Urothelium cell line (cell line): ENCODE measurements around the gene WDR76.

Experiments used
- DNase-seq: peaks from one replicate; pipeline ENCODE4 v3.0.0; 2011; ENCODE audit warnings: low spot score, mixed read lengths
- FAIRE-seq: peaks from 2 replicates; lab custom pipeline; 2011; peaks lifted over from hg19 to GRCh38; lab: Jason Lieb, UNC

Gene WDR76

DNA sequence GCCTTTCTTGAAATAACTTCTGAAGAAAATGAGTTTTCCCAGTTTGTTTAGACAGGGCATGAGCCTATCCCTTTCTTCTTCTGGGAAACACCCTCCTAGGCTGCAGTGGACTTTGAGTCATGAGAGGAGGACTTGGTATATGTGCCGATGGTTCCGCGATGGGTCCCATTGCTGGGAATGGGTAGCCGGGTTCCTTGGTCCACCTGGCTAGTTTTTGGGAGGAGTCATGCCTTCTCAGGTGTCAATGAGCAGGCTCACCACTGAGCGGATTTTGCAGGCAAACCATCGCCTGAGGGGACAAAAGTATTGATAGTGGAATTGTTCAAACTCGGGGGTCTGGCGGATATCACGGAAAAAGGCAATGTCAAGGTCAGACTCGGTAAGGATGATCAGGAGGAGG lies 46.8 kb downstream of the WDR76 start:
- FAIRE-seq (no peak), DNase-seq (no peak)

DNA sequence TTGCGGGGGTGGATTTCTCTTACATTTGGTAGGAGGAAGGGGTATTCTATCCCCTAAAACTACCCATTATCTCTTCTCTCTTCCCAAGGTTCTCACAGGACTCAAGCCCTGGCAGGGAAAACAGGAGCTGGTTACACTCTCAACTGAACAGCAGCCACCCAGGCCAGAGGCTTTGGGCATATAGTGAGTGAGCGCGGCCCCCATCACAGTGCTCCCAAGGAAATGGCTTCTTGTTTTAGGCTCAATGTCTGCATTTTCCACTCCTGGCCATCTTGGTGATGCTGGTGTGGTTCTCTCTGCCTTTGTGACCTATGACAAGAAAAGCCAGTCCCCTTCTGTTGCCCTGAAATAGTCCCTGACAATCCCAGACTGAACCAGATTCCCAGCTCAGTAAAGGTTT lies 50.1 kb downstream of the WDR76 start:
- no peak for DNase-seq
- no peak for FAIRE-seq

DNA sequence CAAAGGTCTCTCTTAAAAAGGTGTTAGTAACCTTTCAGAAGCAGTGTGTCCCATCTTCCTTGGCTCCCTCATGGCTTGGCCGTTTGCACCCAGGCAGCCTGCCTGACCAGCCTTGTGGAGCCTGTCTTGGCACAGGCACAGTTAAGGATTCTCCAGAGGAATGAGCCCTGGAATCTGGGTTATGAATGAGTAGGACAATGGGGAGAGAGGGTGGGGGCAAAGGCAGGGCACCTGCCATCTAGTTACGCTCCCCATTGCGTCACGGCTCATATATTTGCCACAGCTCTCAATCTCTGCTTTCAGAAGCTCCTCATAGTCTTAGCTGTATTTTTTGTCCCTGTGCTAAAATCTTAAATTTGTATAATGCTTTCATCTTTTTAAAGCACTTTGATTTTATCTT lies 50.6 kb downstream of the WDR76 start:
- no peak for FAIRE-seq
- no peak for DNase-seq

DNA sequence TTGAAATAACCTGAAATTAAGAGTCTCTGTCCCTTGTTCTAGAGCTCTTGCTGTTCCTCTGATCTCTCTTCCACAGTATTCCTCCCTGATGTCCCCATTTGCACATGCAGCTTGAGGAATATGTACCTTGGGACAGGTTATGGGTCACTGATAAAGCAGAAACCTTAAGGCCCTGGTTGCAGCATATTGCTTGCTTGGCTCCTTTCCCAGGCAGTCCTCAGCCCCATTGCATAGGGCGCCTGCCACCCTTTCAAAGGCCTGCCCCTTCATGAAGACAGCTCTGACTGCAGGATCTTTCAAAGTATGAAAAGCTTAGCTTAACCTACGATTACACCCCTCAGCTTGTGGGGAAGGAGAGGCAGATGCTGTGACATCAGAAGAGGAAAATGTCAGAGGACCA lies 51.6 kb downstream of the WDR76 start:
- FAIRE-seq (no peak), DNase-seq (no peak)

DNA sequence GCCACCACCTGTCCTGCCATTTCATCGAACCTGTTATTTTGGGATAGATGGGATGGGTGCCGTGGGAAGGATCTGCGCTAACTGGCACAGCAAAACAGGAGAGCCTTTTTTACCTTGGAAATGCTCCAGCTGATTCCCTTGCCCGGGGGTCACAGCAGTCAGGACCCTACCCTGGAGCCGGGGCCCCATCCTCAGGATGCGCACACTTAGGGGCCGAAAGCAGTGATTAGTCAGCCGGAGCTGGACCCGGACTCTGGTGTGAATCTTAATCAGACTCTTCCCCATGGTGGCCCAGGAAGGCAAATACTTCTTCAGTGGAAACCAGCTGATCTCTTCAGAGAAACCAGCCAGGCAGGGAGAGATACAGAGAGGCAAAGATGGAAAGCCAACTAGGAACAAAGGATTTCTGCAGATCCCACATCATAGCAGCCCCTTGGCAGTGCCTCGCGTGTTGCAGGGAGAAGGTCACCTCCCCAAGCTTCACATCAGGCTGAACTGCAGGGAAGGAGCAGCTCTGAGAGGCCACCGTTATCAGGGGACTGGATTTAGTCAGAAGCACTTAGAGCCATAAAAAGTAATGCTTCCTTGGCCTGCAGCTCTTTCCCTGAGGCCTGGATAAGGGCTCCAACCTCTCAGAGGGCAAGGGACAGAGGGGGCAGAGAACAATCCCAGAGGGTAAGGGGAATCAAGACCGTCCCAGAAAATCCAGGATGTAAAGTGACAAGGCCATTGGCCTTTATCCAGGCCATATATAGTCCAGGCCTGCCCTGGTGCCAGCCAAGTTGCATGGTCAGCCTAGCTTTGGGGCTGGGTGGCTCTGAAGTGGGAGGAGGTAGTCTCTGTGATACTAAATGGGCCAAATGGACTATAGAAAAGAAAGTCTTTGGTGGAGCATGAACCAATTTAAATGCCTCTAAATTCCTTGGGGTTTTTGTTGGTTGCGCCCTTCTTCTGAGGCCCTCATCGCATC lies 52.9 kb downstream of the WDR76 start:
- no peak for FAIRE-seq
- no peak for DNase-seq

DNA sequence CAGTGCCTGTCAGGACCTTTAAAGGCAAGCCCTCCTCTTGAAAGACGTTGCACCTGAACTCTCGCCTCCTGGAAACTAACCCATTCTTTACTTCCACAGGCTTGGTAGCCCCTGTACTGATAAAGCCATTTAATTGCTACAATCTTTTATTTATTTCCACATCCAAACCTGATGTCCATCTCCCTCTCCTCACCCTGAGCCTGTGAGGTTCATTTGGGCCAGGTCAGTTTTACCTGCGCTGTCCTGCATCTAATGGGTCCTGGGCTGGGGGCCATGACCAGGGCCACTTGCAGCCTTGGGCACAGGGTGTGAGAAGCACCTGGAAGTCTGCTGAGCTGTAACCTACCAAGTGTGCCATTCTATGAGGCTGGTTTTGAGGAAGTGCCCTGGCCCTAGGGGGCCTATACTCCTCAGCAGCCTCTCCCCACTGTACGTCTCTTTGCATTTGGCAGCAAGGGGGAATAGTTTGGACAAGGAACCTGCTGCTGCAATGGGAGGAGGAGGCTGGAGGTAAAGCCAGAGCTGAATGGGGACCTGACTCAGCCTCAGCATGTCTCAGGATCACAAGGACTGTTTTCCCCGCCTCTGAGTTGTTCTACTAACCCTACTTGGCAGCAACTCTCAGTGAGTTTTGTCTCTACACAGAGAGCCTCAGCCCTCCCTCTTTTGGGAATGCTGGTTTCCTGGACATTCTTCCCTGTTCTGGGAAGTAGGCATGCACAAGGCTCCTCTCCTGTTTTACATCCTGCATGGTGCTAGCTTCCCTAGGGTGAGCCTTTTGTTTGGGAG lies 53.8 kb downstream of the WDR76 start:
- FAIRE-seq (no peak), DNase-seq (no peak)

DNA sequence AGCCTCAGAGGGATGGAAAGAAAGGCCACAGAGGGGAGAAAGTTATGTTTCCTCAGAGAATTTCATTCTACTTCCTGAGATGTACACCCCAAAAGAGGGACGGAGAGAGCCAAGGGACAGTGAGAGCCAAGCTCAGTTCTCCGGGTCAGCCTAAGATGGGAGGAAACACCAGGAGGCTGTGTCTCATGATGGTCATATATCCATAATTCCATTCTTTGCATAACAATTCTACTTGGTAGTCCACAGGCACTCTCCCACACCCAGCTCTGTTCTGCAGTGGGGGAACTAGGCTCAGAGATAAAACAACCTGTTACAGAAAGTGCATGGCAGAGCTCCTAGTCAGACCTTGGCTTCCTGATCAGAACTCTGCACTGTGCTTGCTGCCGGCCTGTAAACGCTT lies 54.4 kb downstream of the WDR76 start:
- DNase-seq (no peak), FAIRE-seq (no peak)

DNA sequence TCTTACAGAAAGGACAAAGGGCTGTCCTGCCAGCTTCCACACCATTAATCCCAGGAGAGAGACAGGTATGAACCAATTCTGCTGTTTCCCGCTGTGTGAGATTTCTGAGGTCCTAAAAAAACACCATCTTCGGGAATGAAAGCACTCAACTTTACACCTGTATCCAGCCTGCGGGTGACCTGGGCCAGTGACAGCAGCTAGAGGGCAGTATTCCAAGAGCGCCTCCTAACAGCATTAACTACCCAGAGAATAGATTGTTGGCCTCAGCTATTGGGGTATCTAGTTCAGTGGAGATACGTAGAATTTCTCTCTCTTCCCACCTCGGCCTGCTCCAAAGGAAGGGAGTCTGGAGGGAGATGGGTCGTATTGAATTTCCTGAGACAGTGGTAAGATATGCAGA lies 55.1 kb downstream of the WDR76 start:
- peak; percentile 20 for FAIRE-seq
- DNase-seq = peak; percentile 30

DNA sequence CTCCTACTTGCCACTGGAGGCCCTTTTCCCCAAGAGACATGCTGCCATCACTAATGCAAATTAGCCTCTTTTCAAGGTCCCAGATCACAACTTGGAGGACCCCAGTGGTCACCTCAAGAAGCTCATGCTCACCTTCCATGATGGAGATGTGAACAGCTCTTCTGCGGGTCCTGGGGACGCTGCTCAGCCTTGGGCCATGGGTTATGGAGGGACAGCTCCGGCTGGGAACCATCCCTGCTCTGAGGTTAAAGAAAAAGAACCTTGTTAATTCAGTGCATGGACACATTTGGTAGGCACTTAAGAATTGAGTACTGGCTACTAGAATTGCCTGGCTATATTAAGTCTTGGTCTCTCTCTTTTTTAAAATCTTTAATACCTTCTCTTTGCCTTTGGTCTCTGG lies 56.8 kb downstream of the WDR76 start:
- FAIRE-seq (no peak), DNase-seq (no peak)

DNA sequence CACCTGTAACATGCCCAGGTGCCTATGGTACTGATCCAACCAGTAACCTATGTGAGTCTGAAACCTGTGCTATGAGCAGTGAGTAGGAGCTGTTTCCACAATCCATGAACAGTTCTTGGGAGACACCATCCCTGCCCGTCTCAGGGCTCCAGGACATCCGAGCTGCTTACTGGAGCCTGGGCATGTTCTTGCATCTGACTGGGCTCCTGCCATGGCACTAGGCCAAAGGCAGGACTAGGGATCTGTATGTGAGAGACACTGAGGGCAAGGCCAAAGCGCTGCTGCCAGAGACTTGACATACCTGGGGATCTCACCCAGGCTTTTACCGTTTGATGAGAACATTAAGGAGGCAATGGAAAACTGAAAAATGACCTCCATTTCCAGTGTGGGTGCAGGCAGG lies 59.8 kb downstream of the WDR76 start:
- no peak for FAIRE-seq

DNA sequence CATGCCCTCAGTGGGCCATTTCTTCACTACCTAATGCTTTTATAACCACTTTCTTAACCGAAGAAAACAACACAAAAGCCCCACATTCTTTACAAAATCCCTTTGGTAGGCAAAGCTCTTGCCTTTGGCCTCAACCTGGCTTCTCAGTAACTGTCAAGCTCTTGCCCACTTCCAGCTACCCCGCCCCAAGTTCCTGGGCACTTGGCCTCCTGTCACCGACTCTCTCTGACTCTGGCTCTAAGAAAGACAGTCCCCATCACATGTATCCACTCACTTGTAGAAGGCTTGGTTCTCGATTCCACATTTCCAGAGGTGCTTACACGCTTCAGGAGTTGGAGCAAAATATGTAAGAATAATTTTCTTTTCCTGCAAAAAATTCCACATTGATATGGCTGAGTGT lies 61.1 kb downstream of the WDR76 start:
- FAIRE-seq (no peak), DNase-seq (no peak)

More for the DNA sequence above, 59.8 kb downstream of the WDR76 start:
- no peak for DNase-seq

DNA sequence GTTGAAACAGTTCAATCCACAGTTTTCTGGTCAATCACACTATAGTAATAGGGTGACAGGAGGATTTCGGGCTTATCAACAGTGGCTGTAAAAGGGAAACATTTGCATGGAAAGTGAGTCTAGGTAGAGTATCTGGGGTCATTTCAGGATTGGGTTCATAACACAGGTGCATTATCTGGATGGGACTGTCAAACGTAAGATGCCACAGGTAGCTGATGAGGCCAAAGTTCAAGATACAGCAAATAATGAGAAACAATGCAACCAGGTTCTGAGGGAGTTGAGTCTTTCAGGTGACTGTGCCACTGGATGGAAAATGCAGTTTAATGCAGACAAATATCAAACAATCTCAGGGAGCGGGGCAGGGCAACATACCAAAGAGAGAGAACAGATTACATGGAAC lies 62.2 kb downstream of the WDR76 start:
- DNase-seq = no peak
- no peak for FAIRE-seq

DNA sequence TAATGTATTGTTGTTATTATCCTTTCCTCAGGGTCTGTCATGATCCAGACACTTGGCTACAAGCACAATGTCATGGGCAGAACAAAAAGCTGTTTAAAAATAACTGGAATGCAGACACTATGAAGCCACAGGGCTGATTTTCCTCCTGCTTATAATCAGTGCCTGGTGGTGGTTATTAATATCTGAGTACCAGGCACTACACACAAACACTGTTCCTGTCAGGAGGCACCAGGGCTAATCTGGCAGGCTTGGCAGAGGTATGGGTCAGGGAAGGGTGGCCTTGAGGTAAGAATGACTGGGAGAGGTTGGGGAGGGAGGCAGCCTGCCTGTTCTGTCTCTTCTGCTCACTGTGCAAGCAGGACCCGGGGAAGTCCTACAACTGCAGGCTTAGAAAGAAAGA lies 67.2 kb downstream of the WDR76 start:
- DNase-seq = no peak
- no peak for FAIRE-seq

DNA sequence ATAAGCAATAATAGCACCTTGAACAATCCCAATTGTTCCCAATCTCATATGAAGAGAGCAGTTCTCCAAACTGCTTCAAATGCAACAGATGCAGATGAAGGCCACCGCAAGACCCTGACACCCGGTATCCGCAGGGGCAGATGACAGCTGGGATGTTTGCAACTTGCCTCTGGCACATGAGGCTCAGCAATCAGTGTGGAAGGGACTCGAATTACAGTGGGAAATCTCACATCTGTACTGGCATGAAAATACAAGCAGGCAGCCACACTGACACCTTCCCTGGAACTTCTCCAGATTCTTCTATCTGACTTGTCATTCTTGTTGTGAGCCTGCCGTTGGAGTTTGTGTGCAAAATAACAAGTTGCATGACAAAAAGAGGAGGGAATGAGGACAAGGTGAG lies 68.8 kb downstream of the WDR76 start:
- DNase-seq = no peak
- no peak for FAIRE-seq

DNA sequence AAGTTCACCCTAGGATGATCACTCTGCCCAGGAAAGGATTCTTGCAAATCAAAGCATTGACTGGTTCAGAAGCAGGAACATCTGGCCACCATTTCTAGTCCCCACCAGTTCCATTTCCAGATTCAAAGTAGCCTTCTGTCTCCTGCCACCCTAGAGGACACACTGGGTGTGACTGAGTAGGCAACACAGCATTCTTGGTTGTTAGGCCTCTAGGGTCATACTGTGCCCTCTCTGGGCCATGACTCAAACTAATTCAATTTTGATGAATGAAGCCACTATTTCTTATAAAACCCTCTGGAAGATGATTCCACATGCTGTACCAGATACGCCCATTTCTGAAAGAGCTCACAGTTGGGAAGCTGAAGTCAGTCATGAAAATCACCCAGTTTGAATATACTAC lies 69.7 kb downstream of the WDR76 start:
- DNase-seq = no peak
- FAIRE-seq = no peak

DNA sequence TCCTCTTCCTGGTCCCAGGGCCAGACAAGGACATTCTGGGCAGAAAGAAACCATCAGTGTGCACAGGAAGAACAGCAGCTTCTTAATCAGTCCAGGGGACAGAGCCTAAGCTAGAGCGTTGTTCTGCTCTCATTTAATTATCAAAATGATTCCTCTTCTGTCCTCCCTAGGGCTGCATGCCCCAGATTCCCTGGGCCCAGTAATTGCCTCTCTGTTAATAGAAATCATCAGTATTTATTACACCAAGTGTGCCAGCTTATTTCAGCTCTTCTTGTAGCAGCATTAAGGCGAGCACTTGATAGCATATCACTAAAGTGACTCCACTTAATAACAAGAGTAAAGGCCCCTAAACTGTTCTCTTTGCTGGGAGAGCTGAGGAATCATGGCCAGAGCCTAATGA lies 72.1 kb downstream of the WDR76 start:
- no peak for FAIRE-seq
- no peak for DNase-seq

DNA sequence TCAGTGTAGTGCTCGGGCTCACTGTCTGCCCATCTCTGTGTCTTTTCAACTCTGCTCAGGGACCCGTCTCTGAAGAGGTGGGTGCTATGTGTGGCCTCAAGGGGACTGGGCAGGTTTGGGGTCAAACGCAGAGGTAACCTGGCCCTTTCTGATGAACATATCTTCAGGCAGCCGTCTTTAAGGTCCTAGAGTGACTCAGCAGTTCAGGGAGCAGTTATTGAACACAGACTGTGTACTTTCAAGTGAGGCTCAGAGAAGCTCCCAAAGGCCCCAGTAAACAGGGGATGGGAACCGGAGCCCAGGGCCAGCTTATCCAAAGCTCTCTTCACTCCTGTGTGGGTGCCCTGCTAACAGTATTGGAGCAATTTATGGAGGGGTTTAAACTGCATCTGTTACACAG lies 73.1 kb downstream of the WDR76 start:
- no peak for FAIRE-seq
- no peak for DNase-seq

DNA sequence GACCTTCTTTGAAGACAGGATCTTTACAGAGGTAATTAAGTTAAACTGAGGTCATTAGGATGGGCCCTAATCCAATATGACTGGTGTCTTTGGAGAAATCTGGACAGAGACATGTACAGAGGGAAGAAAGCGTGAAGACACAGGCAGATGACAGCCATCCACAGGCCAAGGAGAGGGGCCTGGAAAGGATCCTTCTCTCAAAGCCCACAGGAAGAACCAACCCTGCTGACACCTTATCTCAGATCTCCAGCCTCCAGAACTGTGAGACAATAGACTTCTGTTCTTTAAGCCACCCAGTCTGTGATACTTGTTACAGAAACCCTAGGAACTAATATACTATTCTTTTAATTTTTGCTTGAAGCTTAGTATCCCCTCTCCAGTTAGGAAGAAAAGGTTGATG lies 74.2 kb downstream of the WDR76 start:
- FAIRE-seq (no peak), DNase-seq (no peak)

DNA sequence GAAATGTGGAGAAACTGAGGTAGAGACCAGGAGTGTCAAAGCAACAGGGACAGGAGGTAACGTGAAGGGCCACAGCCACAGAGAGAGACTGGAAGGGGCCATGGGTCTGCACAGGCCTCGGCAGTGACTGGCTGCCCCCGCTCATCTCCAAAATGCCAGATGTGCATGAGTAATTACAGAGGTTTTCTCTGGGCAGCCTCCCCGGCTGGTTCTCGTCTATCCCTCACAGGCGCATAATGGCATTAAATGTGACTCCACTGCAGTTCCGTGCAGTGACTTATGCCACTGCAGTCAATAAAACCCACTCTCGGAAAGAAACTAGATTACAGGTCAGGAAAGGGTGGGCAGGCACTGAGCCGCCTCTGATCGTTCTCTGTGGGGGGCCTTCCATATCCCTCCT lies 74.7 kb downstream of the WDR76 start:
- no peak for FAIRE-seq
- DNase-seq = no peak

DNA sequence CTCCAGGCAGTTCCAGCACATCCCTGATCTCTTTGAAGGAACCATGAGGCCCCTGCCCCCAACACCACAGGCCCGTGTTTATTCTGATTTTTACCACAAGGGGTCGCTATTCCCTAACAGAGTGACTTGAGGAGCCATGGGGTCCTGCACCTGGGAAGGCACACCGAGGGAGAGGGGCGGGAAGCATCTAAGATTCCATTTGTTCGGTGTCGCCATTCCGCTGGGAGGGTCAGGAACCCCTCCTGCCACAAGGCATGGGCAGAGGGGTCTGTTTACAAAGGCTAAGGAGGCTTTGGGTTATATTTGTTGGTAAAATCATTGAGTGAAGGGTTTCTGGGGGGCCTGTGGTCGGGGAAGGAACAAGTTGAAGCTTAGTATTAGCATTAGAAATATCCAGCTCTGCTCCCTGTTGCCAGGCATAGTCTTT lies 77.1 kb downstream of the WDR76 start:
- FAIRE-seq = no peak

DNA sequence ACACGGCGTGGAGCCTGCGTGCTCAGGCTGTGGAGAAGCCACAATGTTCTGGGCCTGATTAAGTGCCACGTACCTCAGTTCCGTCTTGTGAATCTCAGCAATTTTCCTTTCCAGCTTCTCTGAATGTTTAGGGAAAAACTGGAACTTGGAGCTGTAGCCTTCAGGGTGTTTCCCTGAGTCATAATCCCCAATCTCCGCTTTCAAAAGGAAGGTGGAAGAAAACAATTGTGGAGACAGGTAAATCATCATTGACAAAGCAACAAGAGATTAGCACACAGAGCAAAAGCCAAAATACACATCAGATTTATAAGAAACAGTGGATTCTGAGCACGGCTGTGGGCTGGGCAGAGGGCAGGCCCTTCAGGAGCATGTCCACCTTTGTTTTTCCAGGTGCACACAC lies 79.0 kb downstream of the WDR76 start:
- DNase-seq (no peak), FAIRE-seq (no peak)

More for the DNA sequence above, 77.1 kb downstream of the WDR76 start:
- peak; percentile 70 for DNase-seq

DNA sequence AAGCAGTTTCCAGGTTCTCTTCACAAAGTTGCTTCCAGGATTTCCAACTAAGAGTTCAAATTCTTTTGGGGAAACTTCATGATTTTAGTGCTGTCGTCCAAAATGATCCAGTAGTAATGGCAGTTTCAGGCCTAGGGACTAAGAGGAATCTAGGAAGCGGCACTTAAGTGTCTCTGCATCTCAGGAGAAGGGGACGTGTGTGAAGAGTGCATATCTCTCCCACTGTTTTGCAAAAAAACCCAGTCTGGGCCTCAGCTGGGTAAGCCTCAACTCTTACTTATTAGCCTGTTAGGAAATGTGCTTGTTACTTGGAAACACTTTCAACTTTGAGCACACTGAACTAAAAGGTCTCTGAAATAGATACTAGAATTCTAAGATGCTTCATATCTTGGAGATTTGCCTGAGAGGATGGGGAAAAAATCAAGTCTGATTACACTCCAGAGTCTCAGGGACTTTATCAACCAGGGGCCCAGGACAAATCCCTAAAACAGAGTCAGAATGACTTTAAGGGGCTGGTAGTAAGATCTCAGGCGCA lies 81.8 kb downstream of the WDR76 start:
- DNase-seq (no peak), FAIRE-seq (no peak)
